ENCODE measurements around the gene WNT6. TPM values are rescaled to one million over a fixed set of nuclear protein-coding genes. Genes with fewer than 3 reads are reported as not detected.

WNT6 gene
- total RNA-seq, 1 donor: not detected

DNA sequence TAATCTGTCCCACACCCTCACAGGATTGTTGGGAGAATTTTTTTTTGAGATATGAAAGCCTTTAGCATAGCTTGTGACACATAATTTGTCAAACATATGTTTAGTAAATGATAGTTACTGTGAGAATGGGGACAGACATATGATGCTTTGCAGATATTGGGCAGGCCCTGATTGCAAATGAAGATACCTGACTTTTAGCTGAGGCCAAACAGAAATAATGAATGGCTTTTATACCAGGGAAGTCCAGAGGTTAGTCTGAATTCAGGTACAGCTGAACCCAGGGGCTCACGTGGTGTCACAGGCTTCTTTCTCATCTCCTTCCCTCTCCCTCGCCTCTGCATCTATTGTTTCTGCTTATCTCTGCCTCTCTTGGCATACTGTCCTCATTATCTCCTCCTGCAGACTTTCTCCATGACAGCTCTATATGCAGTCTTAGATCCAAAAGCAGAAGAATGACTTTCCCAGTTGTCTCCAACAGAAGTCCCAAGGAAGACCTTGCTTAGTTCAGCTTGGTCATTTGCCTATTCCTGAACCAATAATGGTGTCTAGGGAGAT lies 16.2 kb downstream of the WNT6 start:
- Histone ChIP-seq H3K4me1 (ENCODE audit: insufficient read depth, low read length) (peaks cover 57% of the 10 kb centered on the region), H3K27me3 (ENCODE audit: insufficient read depth, low read length) (peaks cover 66% of the 10 kb centered on the region), H3K9me3 (ENCODE audit: low read depth, low read length) (no peaks in the 10 kb centered on the region), H3K4me3 (ENCODE audit: low read length) (no peak overlapping the region)

DNA sequence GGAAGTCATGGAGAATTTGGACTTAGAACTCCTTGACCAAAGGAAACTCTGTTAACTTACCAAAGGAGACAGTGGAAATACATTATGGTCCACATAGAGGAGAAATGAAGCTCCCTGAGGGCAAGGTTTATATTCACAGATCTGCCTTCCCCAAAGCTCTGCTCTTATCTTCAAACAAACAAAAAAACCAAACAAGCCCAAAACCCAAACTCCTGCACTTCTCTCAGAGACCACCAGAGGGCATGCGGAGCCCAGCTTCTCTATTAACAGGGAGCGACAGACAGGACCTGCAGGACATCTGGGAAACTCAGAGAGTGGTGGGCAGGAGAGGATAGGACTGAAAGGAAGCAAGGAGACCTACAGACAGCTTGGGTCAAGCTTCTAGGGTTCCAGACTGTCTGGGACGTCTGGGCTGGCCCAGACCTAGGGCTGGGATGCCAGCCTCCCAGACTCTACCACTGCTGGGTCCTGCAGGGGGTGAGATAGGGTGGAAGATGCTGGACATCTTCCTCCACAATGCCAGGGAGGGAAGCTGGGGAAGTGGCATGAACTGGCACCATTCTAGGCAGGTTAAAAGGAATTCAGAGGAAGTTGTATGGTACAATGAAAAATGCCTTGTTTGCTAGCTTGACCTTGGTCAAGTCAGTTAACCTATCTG lies 17.1 kb downstream of the WNT6 start:
- H3K9me3 ChIP-seq (ENCODE audit: low read depth, low read length): no peaks in the 10 kb centered on the region
- H3K4me1 ChIP-seq (ENCODE audit: insufficient read depth, low read length): peaks cover 51% of the 10 kb centered on the region
- H3K4me3 ChIP-seq (ENCODE audit: low read length): no peak overlapping the region
- H3K27me3 ChIP-seq (ENCODE audit: insufficient read depth, low read length): peaks cover 72% of the 10 kb centered on the region

DNA sequence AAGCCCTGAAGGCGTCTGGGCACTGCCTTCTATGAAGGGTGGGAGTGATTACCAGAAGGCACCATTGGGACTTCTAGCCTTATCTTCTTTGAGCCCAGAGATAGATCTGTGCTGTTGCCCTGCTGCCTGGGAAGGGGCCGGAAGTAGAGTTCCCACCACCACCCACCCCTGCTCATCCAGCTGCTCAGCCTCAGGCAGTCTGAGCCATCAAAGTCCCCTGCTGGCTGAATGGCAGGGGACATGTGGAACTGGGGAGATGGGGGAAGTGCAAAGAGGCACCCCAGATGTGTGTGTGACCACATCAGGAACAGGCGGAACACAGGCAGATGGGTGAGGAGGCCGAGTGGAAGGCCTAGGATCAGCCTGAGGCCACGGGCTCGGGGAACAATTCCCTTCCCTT lies 17.7 kb downstream of the WNT6 start:
- H3K9me3 ChIP-seq (ENCODE audit: low read depth, low read length): no peaks in the 10 kb centered on the region
- H3K4me3 ChIP-seq (ENCODE audit: low read length): no peak overlapping the region
- peaks cover 51% of the 10 kb centered on the region for H3K4me1 ChIP-seq (ENCODE audit: insufficient read depth, low read length)
- peaks cover 70% of the 10 kb centered on the region for H3K27me3 ChIP-seq (ENCODE audit: insufficient read depth, low read length)

DNA sequence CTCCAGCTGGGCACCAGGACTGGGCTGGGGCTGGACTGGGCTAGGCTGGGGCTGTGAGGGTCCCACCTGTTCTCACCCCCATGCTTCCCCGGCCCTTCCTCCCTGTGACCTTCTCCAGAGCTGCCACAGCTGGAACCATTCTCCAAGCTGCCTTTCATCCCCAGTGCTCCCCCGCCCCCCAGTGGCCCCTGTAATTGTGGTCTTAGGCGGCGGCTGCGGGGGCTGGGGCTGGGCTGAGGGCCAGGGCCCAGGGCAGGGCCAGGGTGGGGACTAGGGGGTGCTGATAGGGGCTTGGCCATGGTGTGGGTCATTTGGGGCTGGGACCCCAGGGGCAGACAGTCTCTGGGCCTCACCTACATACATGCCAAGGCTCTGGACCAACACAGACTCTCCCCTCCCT lies 18.3 kb downstream of the WNT6 start:
- peaks cover 50% of the 10 kb centered on the region for H3K4me1 ChIP-seq (ENCODE audit: insufficient read depth, low read length)
- H3K9me3 ChIP-seq (ENCODE audit: low read depth, low read length): no peaks in the 10 kb centered on the region
- no peak overlapping the region for H3K4me3 ChIP-seq (ENCODE audit: low read length)
- peaks cover 70% of the 10 kb centered on the region for H3K27me3 ChIP-seq (ENCODE audit: insufficient read depth, low read length)

DNA sequence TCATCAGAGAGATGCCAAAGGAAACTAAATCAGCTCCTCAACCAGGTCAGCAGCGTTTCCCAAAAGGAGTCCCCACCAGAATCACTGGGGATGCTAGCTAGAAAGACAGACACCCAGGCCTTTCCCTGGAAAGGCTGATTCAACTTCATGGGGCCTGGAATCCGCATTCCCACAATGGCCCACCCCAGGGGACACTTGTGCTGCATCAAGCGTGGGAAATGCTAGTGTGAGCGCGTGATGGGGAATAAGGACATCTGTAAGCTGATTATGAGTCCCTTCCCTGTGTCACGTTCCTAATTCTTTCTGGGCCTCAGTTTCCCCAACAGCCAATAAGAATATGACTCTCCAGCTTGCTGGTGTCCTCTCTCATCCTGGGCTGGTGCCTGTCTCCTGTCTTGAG lies 18.9 kb downstream of the WNT6 start:
- Histone ChIP-seq H3K4me1 (ENCODE audit: insufficient read depth, low read length) (peaks cover 47% of the 10 kb centered on the region), H3K4me3 (ENCODE audit: low read length) (no peak overlapping the region), H3K9me3 (ENCODE audit: low read depth, low read length) (no peaks in the 10 kb centered on the region), H3K27me3 (ENCODE audit: insufficient read depth, low read length) (peaks cover 67% of the 10 kb centered on the region)

- peaks cover 48% of the 10 kb centered on the region for H3K4me1 ChIP-seq (ENCODE audit: insufficient read depth, low read length)
- H3K9me3 ChIP-seq (ENCODE audit: low read depth, low read length): no peaks in the 10 kb centered on the region
- peaks cover 60% of the 10 kb centered on the region for H3K27me3 ChIP-seq (ENCODE audit: insufficient read depth, low read length)
- no peak overlapping the region for H3K4me3 ChIP-seq (ENCODE audit: low read length)
Measured at GRCh38 chr2:218878926-218879761, 19.5 kb downstream of the WNT6 start.

DNA sequence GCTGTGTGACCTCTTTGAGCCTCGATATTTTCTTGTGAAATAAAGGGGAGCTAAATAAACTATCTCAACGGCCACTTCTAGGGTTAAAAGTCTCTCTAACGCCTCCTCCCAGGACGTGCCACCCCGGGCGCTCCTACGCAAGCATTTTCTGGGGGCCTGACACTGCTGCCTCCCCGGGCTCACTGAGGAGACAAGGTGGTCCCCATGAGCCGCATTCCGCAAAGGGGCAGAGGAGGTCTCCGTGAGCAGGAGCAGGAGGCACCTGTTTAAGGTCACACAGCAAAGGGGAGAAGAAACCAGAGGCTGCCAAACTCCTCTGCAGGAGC lies 20.1 kb downstream of the WNT6 start:
- Histone ChIP-seq H3K4me1 (ENCODE audit: insufficient read depth, low read length) (peaks cover 48% of the 10 kb centered on the region), H3K4me3 (ENCODE audit: low read length) (peak overlapping the region; percentile 26), H3K9me3 (ENCODE audit: low read depth, low read length) (no peaks in the 10 kb centered on the region), H3K27me3 (ENCODE audit: insufficient read depth, low read length) (peaks cover 59% of the 10 kb centered on the region)

DNA sequence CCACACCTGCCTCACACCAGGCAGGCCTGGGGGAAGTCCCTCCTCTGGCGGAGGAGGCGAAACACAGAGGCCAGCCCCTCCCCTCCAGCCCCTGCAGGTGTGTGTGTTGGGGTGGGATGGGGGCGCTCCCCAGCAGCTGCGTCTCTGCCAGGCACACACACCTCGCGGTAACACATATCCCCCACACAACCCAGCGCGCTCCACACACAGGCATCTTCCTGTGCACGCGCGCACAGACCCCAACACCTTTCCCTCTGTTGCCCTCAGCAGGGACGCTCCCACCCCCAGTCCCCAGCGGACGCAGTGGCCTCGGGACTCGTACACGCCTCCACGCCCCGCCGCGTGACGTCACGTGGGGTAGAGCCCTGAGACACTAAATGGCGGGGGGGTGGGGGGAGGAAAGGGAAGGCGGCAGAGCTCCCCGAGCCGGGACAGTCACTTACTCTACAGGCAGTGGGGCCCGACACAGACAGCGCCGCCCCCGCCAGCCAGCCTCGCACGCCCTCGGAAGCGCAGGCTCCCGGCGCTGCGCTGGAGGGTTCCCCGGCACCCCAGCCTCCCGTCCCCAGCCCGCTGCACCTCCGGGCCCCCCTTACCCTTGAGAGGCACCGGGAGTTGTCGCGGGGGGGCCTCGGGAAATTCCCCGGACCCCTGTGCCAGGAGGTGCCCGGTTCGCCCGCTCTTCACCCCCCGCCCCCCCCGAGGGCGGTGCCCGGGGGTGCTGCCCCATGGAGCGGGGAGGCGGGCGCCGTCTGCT lies 20.7 kb downstream of the WNT6 start, which contains the start of gene WNT10A:
TSS of gene WNT10A (plus strand) at position 751 of the 757 bp plus-strand sequence. CDS start 144 bp downstream, outside the sequence.
- Histone ChIP-seq H3K4me1 (ENCODE audit: insufficient read depth, low read length) (peaks cover 48% of the 10 kb centered on the region), H3K9me3 (ENCODE audit: low read depth, low read length) (no peaks in the 10 kb centered on the region), H3K4me3 (ENCODE audit: low read length) (peak within 1 kb of the TSS; percentile 26), H3K27me3 (ENCODE audit: insufficient read depth, low read length) (peaks cover 61% of the 10 kb centered on the region)

DNA sequence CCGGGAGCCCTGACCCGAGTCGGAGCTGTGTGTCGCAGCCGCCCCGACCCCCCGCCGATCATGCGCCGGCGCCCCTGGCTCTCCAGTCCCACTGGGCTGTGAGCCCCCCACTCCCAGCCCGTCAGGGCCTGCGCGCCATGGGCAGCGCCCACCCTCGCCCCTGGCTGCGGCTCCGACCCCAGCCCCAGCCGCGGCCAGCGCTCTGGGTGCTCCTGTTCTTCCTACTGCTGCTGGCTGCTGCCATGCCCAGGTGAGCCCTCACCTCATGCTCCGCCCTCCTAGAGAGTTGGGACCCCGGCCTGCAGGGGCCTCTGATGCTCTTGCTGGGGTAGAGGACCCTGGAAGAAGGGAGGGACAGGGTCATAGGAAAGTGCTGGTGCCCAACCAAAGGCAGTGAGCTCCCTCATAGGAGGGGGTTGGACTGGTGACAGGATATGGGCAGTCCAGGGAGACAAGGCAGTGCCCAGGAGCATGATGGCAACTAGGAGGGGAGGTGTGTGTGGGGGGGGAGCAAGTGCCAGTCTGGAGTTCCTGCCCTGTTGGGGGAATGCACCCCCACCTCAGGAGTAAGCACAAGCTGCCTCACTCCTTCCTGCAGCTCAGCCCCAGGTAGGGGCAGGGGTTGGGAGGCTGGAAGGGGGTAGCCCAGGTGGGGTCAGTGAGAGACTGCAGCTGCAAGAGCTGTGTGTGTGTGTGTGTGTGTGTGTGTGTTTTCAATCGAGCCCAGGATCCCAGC lies 21.4 kb downstream of the WNT6 start:
- H3K4me1 ChIP-seq (ENCODE audit: insufficient read depth, low read length): peaks cover 48% of the 10 kb centered on the region
- H3K9me3 ChIP-seq (ENCODE audit: low read depth, low read length): no peaks in the 10 kb centered on the region
- H3K4me3 ChIP-seq (ENCODE audit: low read length): peak overlapping the region; percentile 26
- H3K27me3 ChIP-seq (ENCODE audit: insufficient read depth, low read length): peaks cover 54% of the 10 kb centered on the region

GRCh38 chr2:218881744-218882460 lies 22.3 kb downstream of the WNT6 start:
- peaks cover 44% of the 10 kb centered on the region for H3K4me1 ChIP-seq (ENCODE audit: insufficient read depth, low read length)
- peaks cover 49% of the 10 kb centered on the region for H3K27me3 ChIP-seq (ENCODE audit: insufficient read depth, low read length)
- H3K9me3 ChIP-seq (ENCODE audit: low read depth, low read length): no peaks in the 10 kb centered on the region
- no peak overlapping the region for H3K4me3 ChIP-seq (ENCODE audit: low read length)

DNA sequence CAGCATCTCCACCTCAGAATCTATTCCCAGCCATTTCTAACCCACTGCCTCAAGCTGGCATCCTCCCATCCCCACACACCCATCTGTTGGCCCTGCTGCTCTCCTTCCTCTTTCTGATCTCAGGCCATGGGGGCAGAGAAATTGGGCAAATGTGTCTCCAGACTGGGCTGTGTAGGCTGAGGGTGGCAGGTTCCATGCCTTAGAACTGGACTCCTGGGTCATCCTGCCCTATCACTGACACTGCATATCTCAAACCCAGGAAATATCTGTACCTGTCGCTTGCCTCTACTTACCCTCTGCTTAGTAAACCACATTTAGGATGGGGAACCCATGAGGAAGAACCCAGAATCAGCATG lies 22.8 kb downstream of the WNT6 start:
- Histone ChIP-seq H3K4me3 (ENCODE audit: low read length) (no peak overlapping the region), H3K27me3 (ENCODE audit: insufficient read depth, low read length) (peaks cover 45% of the 10 kb centered on the region), H3K4me1 (ENCODE audit: insufficient read depth, low read length) (peaks cover 43% of the 10 kb centered on the region), H3K9me3 (ENCODE audit: low read depth, low read length) (no peaks in the 10 kb centered on the region)

GRCh38 chr2:218882866-218883366 lies 23.3 kb downstream of the WNT6 start:
- H3K4me1 ChIP-seq (ENCODE audit: insufficient read depth, low read length): peaks cover 43% of the 10 kb centered on the region
- no peak overlapping the region for H3K4me3 ChIP-seq (ENCODE audit: low read length)

DNA sequence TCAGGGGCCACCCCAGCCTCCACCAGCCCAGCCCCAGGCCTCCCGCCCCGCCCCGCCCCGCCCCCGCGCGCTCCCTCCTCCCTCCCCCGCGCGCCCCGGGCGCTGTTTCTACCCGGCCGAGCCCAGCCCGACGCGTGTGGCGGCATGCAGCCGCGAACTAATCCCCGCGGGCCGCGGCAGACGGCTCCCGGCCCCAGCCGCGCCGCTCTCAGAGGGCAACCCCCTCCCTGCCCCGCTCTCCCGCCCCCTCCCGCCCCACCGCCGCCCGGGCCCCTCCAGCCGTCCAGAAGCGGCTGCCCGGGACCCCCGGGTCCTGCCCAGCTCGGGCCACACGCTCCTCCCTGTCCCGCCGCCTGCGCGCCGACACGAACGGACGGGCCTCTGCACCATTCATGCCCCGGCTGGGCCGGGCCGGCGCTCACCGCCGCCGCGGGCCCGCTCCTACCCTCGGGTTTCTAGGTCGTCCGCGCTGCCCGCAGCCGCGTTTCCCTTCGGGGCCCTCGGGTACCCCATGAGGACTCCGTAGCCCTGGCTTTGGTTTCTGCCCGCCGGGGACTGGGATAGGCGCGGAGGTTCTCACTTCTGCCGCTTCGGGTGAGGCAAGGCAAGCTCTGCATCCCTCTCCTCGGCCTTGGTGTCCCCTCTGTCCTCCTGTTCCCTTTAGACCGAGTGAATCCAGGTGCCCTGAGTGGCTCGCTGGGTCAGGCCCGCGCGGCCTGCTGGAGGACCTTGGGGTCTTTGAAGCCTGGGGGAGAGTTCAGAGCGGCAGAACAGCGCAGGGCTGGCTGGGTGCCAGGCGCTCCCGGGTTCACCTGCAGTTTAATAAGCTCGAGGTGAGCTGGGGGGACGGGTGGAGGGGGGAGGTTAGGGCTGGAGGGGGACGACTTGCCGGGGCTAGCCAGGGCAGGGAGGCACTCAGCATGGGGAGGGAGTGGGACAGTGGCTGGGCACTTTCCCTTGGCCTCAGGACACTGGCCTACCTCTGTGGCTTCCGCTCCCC lies 24.2 kb downstream of the WNT6 start:
- Histone ChIP-seq H3K4me1 (ENCODE audit: insufficient read depth, low read length) (peaks cover 38% of the 10 kb centered on the region), H3K27me3 (ENCODE audit: insufficient read depth, low read length) (peaks cover 40% of the 10 kb centered on the region), H3K4me3 (ENCODE audit: low read length) (no peak overlapping the region), H3K9me3 (ENCODE audit: low read depth, low read length) (no peaks in the 10 kb centered on the region)

More at GRCh38 chr2:218882866-218883366, 23.3 kb downstream of the WNT6 start:
- H3K9me3 ChIP-seq (ENCODE audit: low read depth, low read length): no peaks in the 10 kb centered on the region
- peaks cover 45% of the 10 kb centered on the region for H3K27me3 ChIP-seq (ENCODE audit: insufficient read depth, low read length)

All from mononuclear cell (primary cell).